ENCODE measurements around the gene STPG4.
"Not testable (repeated sequence)": the region's sequence is repeated elsewhere in the genome, so short reads cannot be mapped to it uniquely, and the experiment has no call there.

Gene STPG4

GRCh38 chr2:47133046-47133445 is 22.1 kb downstream of the STPG4 start:
- DNase-seq (ENCODE audit: extremely low read depth, insufficient read length), result no peak
- no peak overlapping the region for H3K4me3 ChIP-seq (replicated peaks; ENCODE audit: low read depth, low read length)
- TF ChIP-seq, protein P1, sequence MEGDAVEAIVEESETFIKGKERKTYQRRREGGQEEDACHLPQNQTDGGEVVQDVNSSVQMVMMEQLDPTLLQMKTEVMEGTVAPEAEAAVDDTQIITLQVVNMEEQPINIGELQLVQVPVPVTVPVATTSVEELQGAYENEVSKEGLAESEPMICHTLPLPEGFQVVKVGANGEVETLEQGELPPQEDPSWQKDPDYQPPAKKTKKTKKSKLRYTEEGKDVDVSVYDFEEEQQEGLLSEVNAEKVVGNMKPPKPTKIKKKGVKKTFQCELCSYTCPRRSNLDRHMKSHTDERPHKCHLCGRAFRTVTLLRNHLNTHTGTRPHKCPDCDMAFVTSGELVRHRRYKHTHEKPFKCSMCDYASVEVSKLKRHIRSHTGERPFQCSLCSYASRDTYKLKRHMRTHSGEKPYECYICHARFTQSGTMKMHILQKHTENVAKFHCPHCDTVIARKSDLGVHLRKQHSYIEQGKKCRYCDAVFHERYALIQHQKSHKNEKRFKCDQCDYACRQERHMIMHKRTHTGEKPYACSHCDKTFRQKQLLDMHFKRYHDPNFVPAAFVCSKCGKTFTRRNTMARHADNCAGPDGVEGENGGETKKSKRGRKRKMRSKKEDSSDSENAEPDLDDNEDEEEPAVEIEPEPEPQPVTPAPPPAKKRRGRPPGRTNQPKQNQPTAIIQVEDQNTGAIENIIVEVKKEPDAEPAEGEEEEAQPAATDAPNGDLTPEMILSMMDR (IDR thresholded peaks at IDR 0.05; ENCODE audit: insufficient read depth, low read length, poor library complexity, severe bottlenecking), result no peak
- H3K27me3 ChIP-seq (replicated peaks; ENCODE audit: control insufficient read depth, insufficient read depth, low read length), result no peaks in the 10 kb centered on the region
- H3K36me3 ChIP-seq (ENCODE audit: control insufficient read depth, insufficient read depth, low read length), result no peaks in the 10 kb centered on the region

DNA sequence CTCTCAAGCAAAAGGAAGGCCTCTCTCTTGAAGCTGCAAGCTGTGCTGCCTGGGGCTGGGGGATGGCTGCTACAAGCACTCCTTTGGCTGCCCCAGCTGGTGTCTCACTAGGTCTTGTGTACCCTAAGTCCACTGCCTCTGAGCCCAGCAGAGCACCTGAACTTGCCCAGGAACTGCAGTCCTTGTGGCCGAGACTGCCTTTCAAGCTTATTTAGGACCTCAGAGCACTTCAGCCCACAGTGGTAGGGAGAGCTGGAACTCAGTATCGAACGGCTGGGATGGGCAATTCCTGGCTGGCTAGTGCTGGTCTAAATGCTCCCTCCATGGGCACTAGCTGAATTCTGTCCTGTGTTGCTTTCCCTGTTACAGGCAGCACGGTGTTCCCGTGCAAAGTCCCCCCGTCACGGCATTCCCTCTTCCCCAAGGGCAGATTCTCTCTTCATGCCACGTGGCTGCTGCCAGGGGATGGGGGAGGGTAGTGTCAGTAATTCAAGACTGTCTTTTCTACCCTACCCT is 25.9 kb downstream of the STPG4 start:
- no peak overlapping the region for H3K4me3 ChIP-seq (replicated peaks; ENCODE audit: low read depth, low read length)
- TF ChIP-seq, protein P1 (IDR thresholded peaks at IDR 0.05; ENCODE audit: insufficient read depth, low read length, poor library complexity, severe bottlenecking), result no peak
- DNase-seq (ENCODE audit: extremely low read depth, insufficient read length), result no peak
- H3K27me3 ChIP-seq (replicated peaks; ENCODE audit: control insufficient read depth, insufficient read depth, low read length), result no peaks in the 10 kb centered on the region
- no peaks in the 10 kb centered on the region for H3K36me3 ChIP-seq (ENCODE audit: control insufficient read depth, insufficient read depth, low read length)

GRCh38 chr2:47128705-47129104 is 26.4 kb downstream of the STPG4 start:
- H3K36me3 ChIP-seq (ENCODE audit: control insufficient read depth, insufficient read depth, low read length), result no peaks in the 10 kb centered on the region
- DNase-seq (ENCODE audit: extremely low read depth, insufficient read length), result no peak
- H3K27me3 ChIP-seq (replicated peaks; ENCODE audit: control insufficient read depth, insufficient read depth, low read length), result no peaks in the 10 kb centered on the region
- H3K4me3 ChIP-seq (replicated peaks; ENCODE audit: low read depth, low read length), result no peak overlapping the region
- TF ChIP-seq, protein P1 (IDR thresholded peaks at IDR 0.05; ENCODE audit: insufficient read depth, low read length, poor library complexity, severe bottlenecking), result no peak

GRCh38 chr2:47127862-47128543 is 27.1 kb downstream of the STPG4 start:
- Histone ChIP-seq H3K4me3 (replicated peaks; ENCODE audit: low read depth, low read length) (no peak overlapping the region), H3K36me3 (ENCODE audit: control insufficient read depth, insufficient read depth, low read length) (no peaks in the 10 kb centered on the region), H3K27me3 (replicated peaks; ENCODE audit: control insufficient read depth, insufficient read depth, low read length) (no peaks in the 10 kb centered on the region)
- DNase-seq (ENCODE audit: extremely low read depth, insufficient read length), result no peak
- TF ChIP-seq, protein P1 (IDR thresholded peaks at IDR 0.05; ENCODE audit: insufficient read depth, low read length, poor library complexity, severe bottlenecking), result no peak

- TF ChIP-seq, protein P1 (IDR thresholded peaks at IDR 0.05; ENCODE audit: insufficient read depth, low read length, poor library complexity, severe bottlenecking), result no peak
Observed at GRCh38 chr2:47126783-47127182, 28.3 kb downstream of the STPG4 start.

DNA sequence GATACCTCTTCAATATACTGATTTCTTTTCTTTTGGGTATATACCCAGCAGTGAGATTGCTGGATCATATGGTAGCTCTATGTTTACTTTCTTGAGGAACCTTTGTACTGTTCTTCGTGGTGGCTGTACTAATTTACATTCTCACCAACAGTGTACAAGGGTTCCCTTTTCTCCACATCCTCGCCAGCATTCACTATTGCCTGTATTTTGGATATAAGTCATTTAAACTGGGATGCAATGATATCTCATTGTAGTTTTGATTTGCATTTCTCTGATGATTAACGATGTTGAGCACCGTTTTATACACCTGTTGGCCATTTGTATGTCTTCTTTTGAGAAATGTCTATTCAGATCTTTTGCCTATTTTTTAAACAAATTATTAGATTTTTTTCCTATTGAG is 30.4 kb downstream of the STPG4 start:
- not testable (repeated sequence) for H3K36me3 ChIP-seq (ENCODE audit: control insufficient read depth, insufficient read depth, low read length); H3K27me3 ChIP-seq (replicated peaks; ENCODE audit: control insufficient read depth, insufficient read depth, low read length); DNase-seq (ENCODE audit: extremely low read depth, insufficient read length); H3K4me3 ChIP-seq (replicated peaks; ENCODE audit: low read depth, low read length)

More at GRCh38 chr2:47126783-47127182, 28.3 kb downstream of the STPG4 start:
- DNase-seq (ENCODE audit: extremely low read depth, insufficient read length), result no peak
- H3K27me3 ChIP-seq (replicated peaks; ENCODE audit: control insufficient read depth, insufficient read depth, low read length), result no peaks in the 10 kb centered on the region
- H3K36me3 ChIP-seq (ENCODE audit: control insufficient read depth, insufficient read depth, low read length), result no peaks in the 10 kb centered on the region
- H3K4me3 ChIP-seq (replicated peaks; ENCODE audit: low read depth, low read length), result no peak overlapping the region

DNA sequence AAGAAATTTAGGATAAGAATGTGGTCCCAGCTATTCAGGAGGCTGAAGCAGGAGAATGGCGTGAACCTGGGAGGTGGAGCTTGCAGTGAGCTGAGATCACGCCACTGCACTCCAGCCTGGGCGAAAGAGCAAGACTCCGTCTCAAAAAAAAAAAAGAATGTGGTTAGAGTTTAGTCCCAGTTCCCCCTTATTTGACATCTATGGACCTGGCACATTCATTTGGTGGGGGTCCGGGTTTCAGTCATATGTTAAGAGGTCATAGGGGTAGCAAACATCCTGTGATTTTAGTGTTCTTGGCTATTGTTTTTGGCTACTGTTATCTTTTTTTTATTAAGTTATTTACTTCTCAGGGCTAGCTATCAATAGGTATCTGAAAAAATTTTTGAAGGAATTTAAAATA is 34.7 kb downstream of the STPG4 start:
- H3K4me3 ChIP-seq (replicated peaks; ENCODE audit: low read depth, low read length); H3K27me3 ChIP-seq (replicated peaks; ENCODE audit: control insufficient read depth, insufficient read depth, low read length); H3K36me3 ChIP-seq (ENCODE audit: control insufficient read depth, insufficient read depth, low read length); DNase-seq (ENCODE audit: extremely low read depth, insufficient read length): not testable (repeated sequence)

Data from GM06990 (cell line).